GM12878 (cell line): ENCODE results near the gene SDK2.

Experiments
- BCL11A ChIP-seq: IDR thresholded peaks from 2 replicates; pipeline ENCODE4 v1.6.1; 2011; ENCODE audit warnings: low read depth, low read length
- EP300 ChIP-seq, 2 experiments: fragments of 150-350 bp in 1 of 2; IDR thresholded peaks; 2 replicates each; pipeline ENCODE4 v1.6.1; 2011 to 2012; ENCODE audit warnings: low read depth in 2 of 2, low read length in 2 of 2, borderline replicate concordance in 1 of 2, improper control_type of control experiment in 1 of 2, inconsistent platforms in 1 of 2; ENCODE audit not compliant: control insufficient read depth in 1 of 2
- EZH2 ChIP-seq: IDR thresholded peaks from 2 replicates; pipeline ENCODE4 v1.6.1; 2012; ENCODE audit warnings: low read depth, mild to moderate bottlenecking, control low read depth, inconsistent platforms, low read length, borderline replicate concordance; ENCODE audit not compliant: control insufficient read depth
- GATAD2B ChIP-seq: fragments of 450-650 bp; conservative IDR thresholded peaks from 2 replicates; pipeline ENCODE4 v1.6.1; 2017; ENCODE audit warnings: low read depth, mild to moderate bottlenecking, moderate library complexity
- HDAC6 ChIP-seq: fragments of 200-600 bp; sonication (generic); IDR thresholded peaks from one replicate; pipeline ENCODE4 v1.8.0; 2017; ENCODE audit warnings: antibody characterized with exemption; ENCODE audit not compliant: unreplicated experiment
- NR2C2 ChIP-seq: IDR thresholded peaks from 2 replicates; pipeline ENCODE4 v1.6.1; 2011; ENCODE audit warnings: borderline replicate concordance, low read depth; ENCODE audit not compliant: control insufficient read depth, insufficient read length
- POLR2AphosphoS5 ChIP-seq: IDR thresholded peaks from 2 replicates; pipeline ENCODE4 v1.6.1; 2011; ENCODE audit warnings: mild to moderate bottlenecking, low read length, inconsistent platforms
- TF ChIP-seq, protein P1 (sequence below), 3 experiments: IDR thresholded peaks in 2 of 3; conservative IDR thresholded peaks in 1 of 3; 2 replicates each; pipeline ENCODE4 v1.5.1; 2011; ENCODE audit warnings: low read depth in 3 of 3, low read length in 3 of 3, mild to moderate bottlenecking in 3 of 3, control low read depth in 2 of 3, moderate library complexity in 2 of 3, inconsistent platforms in 1 of 3, mixed read lengths in 1 of 3; ENCODE audit not compliant: control insufficient read depth in 2 of 3, insufficient read depth in 1 of 3; ENCODE audit errors: extremely low read depth in 1 of 3

DNA sequence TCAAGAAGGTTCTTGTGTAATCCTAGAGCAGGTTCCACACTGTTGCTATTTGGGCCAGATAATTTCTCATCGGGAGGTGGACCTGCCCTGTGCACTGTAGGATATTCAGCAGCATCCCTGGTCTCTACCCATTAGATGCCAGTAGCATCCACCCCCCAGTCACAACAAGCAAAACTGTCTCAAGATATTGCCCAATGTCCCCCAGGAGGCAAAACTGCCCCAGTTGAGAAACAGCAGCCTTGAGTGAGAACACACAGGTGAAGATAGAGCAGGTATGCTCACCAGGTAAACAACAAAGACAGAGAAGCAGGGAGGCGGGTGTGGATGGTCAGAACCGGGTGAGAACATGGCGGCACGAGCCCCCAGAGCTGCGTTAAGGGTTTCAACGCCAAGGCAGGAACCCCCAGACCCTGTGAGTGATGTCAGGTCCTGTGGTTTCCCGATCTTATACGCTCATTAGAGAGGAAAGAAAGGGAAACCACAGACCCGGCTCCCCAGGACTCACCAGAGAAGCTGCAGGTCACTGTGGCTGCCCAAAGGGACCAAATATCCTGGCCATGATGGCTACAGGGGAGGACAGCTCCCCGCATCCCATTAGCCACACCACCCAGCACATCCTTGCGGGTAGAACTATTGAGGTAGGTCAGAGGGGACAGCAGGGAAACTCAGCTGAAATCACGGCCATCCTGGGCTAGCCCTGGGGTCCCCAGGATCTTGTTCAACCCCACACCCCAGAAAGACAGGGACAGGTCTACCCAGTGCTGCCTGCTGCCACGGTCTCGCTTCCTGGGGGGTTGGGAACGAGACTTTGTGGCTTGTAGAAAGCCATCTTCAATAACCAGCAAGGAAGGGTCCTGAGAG is 353.6 kb downstream of the SDK2 start:
- TF ChIP-seq, protein P1, sequence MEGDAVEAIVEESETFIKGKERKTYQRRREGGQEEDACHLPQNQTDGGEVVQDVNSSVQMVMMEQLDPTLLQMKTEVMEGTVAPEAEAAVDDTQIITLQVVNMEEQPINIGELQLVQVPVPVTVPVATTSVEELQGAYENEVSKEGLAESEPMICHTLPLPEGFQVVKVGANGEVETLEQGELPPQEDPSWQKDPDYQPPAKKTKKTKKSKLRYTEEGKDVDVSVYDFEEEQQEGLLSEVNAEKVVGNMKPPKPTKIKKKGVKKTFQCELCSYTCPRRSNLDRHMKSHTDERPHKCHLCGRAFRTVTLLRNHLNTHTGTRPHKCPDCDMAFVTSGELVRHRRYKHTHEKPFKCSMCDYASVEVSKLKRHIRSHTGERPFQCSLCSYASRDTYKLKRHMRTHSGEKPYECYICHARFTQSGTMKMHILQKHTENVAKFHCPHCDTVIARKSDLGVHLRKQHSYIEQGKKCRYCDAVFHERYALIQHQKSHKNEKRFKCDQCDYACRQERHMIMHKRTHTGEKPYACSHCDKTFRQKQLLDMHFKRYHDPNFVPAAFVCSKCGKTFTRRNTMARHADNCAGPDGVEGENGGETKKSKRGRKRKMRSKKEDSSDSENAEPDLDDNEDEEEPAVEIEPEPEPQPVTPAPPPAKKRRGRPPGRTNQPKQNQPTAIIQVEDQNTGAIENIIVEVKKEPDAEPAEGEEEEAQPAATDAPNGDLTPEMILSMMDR (IDR thresholded peaks at IDR 0.05 in 2 of 3, conservative IDR thresholded peaks at IDR 0.05 in 1 of 3; ENCODE audit: control insufficient read depth in 2 of 3, extremely low read depth in 1 of 3, insufficient read depth in 1 of 3, low read depth in 3 of 3, low read length in 3 of 3) = no peak
- TF ChIP-seq GATAD2B (no peak), POLR2AphosphoS5 (no peak), EZH2 (no peak), NR2C2 (no peak), BCL11A (0 out of 2 replicates have a peak, but pooled peaks have one; percentile 21), EP300 (IDR thresholded peaks at IDR 0.05; ENCODE audit: borderline replicate concordance in 1 of 2, control insufficient read depth in 1 of 2, low read depth in 2 of 2, low read length in 2 of 2) (no peak), HDAC6 (no peak)
